ENCODE measurements around the gene LRIF1.
"Not testable (repeated sequence)": the region's sequence is repeated elsewhere in the genome, so short reads cannot be mapped to it uniquely, and the experiment has no call there.

LRIF1 gene

GRCh38 chr1:110945626-110946025 lies 18.1 kb downstream of the LRIF1 start:
- Histone ChIP-seq H3K27me3 (ENCODE audit: control insufficient read depth, insufficient read depth, low read length) (no peaks in the 10 kb centered on the region), H3K36me3 (ENCODE audit: control insufficient read depth, low read depth, low read length) (peaks cover 17% of the 10 kb centered on the region), H3K27ac (ENCODE audit: low read length) (no peak overlapping the region), H3K4me3 (ENCODE audit: low read length) (no peak overlapping the region), H3K9ac (ENCODE audit: low read length) (no peak overlapping the region), H3K9me3 (ENCODE audit: control insufficient read depth, low read depth, low read length) (no peaks in the 10 kb centered on the region), H3K4me1 (ENCODE audit: control insufficient read depth, low read depth, low read length) (no peaks in the 10 kb centered on the region)

- Histone ChIP-seq H3K27ac (ENCODE audit: low read length) (no peak overlapping the region), H3K4me1 (ENCODE audit: control insufficient read depth, low read depth, low read length) (no peaks in the 10 kb centered on the region), H3K9me3 (ENCODE audit: control insufficient read depth, low read depth, low read length) (no peaks in the 10 kb centered on the region), H3K4me3 (ENCODE audit: low read length) (no peak overlapping the region), H3K36me3 (ENCODE audit: control insufficient read depth, low read depth, low read length) (peaks cover 10% of the 10 kb centered on the region), H3K27me3 (ENCODE audit: control insufficient read depth, insufficient read depth, low read length) (no peaks in the 10 kb centered on the region), H3K9ac (ENCODE audit: low read length) (no peak overlapping the region)
Measured at GRCh38 chr1:110944806-110945205, 18.9 kb downstream of the LRIF1 start.

GRCh38 chr1:110936567-110936966 lies 27.2 kb downstream of the LRIF1 start:
- H3K27ac ChIP-seq (ENCODE audit: low read length) = no peak overlapping the region
- no peak overlapping the region for H3K4me3 ChIP-seq (ENCODE audit: low read length)
- no peaks in the 10 kb centered on the region for H3K27me3 ChIP-seq (ENCODE audit: control insufficient read depth, insufficient read depth, low read length)

GRCh38 chr1:110931097-110931496 lies 32.6 kb downstream of the LRIF1 start:
- H3K9me3 ChIP-seq (ENCODE audit: control insufficient read depth, low read depth, low read length); H3K4me3 ChIP-seq (ENCODE audit: low read length); H3K27ac ChIP-seq (ENCODE audit: low read length); H3K4me1 ChIP-seq (ENCODE audit: control insufficient read depth, low read depth, low read length); H3K27me3 ChIP-seq (ENCODE audit: control insufficient read depth, insufficient read depth, low read length); H3K36me3 ChIP-seq (ENCODE audit: control insufficient read depth, low read depth, low read length); H3K9ac ChIP-seq (ENCODE audit: low read length): not testable (repeated sequence)

More at GRCh38 chr1:110936567-110936966, 27.2 kb downstream of the LRIF1 start:
- no peaks in the 10 kb centered on the region for H3K36me3 ChIP-seq (ENCODE audit: control insufficient read depth, low read depth, low read length)
- no peaks in the 10 kb centered on the region for H3K4me1 ChIP-seq (ENCODE audit: control insufficient read depth, low read depth, low read length)
- H3K9ac ChIP-seq (ENCODE audit: low read length) = no peak overlapping the region
- H3K9me3 ChIP-seq (ENCODE audit: control insufficient read depth, low read depth, low read length) = peaks cover 19% of the 10 kb centered on the region

- no peak overlapping the region for H3K27ac ChIP-seq (ENCODE audit: low read length)
- no peaks in the 10 kb centered on the region for H3K27me3 ChIP-seq (ENCODE audit: control insufficient read depth, insufficient read depth, low read length)
- H3K36me3 ChIP-seq (ENCODE audit: control insufficient read depth, low read depth, low read length) = no peaks in the 10 kb centered on the region
- no peaks in the 10 kb centered on the region for H3K4me1 ChIP-seq (ENCODE audit: control insufficient read depth, low read depth, low read length)
- H3K4me3 ChIP-seq (ENCODE audit: low read length) = no peak overlapping the region
- H3K9ac ChIP-seq (ENCODE audit: low read length) = no peak overlapping the region
- H3K9me3 ChIP-seq (ENCODE audit: control insufficient read depth, low read depth, low read length) = peaks cover 2% of the 10 kb centered on the region
Measured at GRCh38 chr1:110928904-110929303, 34.8 kb downstream of the LRIF1 start.

GRCh38 chr1:110928191-110928590 lies 35.5 kb downstream of the LRIF1 start:
- Histone ChIP-seq H3K27me3 (ENCODE audit: control insufficient read depth, insufficient read depth, low read length) (no peaks in the 10 kb centered on the region), H3K4me3 (ENCODE audit: low read length) (no peak overlapping the region), H3K9ac (ENCODE audit: low read length) (no peak overlapping the region), H3K9me3 (ENCODE audit: control insufficient read depth, low read depth, low read length) (peaks cover 5% of the 10 kb centered on the region), H3K4me1 (ENCODE audit: control insufficient read depth, low read depth, low read length) (no peaks in the 10 kb centered on the region), H3K36me3 (ENCODE audit: control insufficient read depth, low read depth, low read length) (no peaks in the 10 kb centered on the region), H3K27ac (ENCODE audit: low read length) (no peak overlapping the region)

- no peaks in the 10 kb centered on the region for H3K4me1 ChIP-seq (ENCODE audit: control insufficient read depth, low read depth, low read length)
- H3K27ac ChIP-seq (ENCODE audit: low read length) = no peak overlapping the region
- no peaks in the 10 kb centered on the region for H3K27me3 ChIP-seq (ENCODE audit: control insufficient read depth, insufficient read depth, low read length)
- H3K9ac ChIP-seq (ENCODE audit: low read length) = no peak overlapping the region
- peaks cover 5% of the 10 kb centered on the region for H3K9me3 ChIP-seq (ENCODE audit: control insufficient read depth, low read depth, low read length)
- H3K36me3 ChIP-seq (ENCODE audit: control insufficient read depth, low read depth, low read length) = no peaks in the 10 kb centered on the region
- H3K4me3 ChIP-seq (ENCODE audit: low read length) = no peak overlapping the region
Measured at GRCh38 chr1:110927484-110928075, 36.1 kb downstream of the LRIF1 start.

- Histone ChIP-seq H3K27ac (ENCODE audit: low read length) (no peak overlapping the region), H3K9me3 (ENCODE audit: control insufficient read depth, low read depth, low read length) (peaks cover 5% of the 10 kb centered on the region), H3K4me1 (ENCODE audit: control insufficient read depth, low read depth, low read length) (no peaks in the 10 kb centered on the region), H3K4me3 (ENCODE audit: low read length) (no peak overlapping the region), H3K9ac (ENCODE audit: low read length) (no peak overlapping the region), H3K36me3 (ENCODE audit: control insufficient read depth, low read depth, low read length) (no peaks in the 10 kb centered on the region), H3K27me3 (ENCODE audit: control insufficient read depth, insufficient read depth, low read length) (no peaks in the 10 kb centered on the region)
Measured at GRCh38 chr1:110921953-110922352, 41.8 kb downstream of the LRIF1 start.

- H3K9me3 ChIP-seq (ENCODE audit: control insufficient read depth, low read depth, low read length) = no peaks in the 10 kb centered on the region
- no peaks in the 10 kb centered on the region for H3K36me3 ChIP-seq (ENCODE audit: control insufficient read depth, low read depth, low read length)
- H3K27ac ChIP-seq (ENCODE audit: low read length) = no peak overlapping the region
- no peak overlapping the region for H3K9ac ChIP-seq (ENCODE audit: low read length)
- no peaks in the 10 kb centered on the region for H3K4me1 ChIP-seq (ENCODE audit: control insufficient read depth, low read depth, low read length)
- no peak overlapping the region for H3K4me3 ChIP-seq (ENCODE audit: low read length)
- no peaks in the 10 kb centered on the region for H3K27me3 ChIP-seq (ENCODE audit: control insufficient read depth, insufficient read depth, low read length)
Measured at GRCh38 chr1:110918016-110918415, 45.7 kb downstream of the LRIF1 start.

GRCh38 chr1:110916669-110917306 lies 46.9 kb downstream of the LRIF1 start:
- no peak overlapping the region for H3K27ac ChIP-seq (ENCODE audit: low read length)
- H3K36me3 ChIP-seq (ENCODE audit: control insufficient read depth, low read depth, low read length) = no peaks in the 10 kb centered on the region
- no peaks in the 10 kb centered on the region for H3K9me3 ChIP-seq (ENCODE audit: control insufficient read depth, low read depth, low read length)
- no peaks in the 10 kb centered on the region for H3K27me3 ChIP-seq (ENCODE audit: control insufficient read depth, insufficient read depth, low read length)
- no peak overlapping the region for H3K9ac ChIP-seq (ENCODE audit: low read length)
- H3K4me3 ChIP-seq (ENCODE audit: low read length) = no peak overlapping the region
- H3K4me1 ChIP-seq (ENCODE audit: control insufficient read depth, low read depth, low read length) = no peaks in the 10 kb centered on the region

- H3K9me3 ChIP-seq (ENCODE audit: control insufficient read depth, low read depth, low read length) = no peaks in the 10 kb centered on the region
- H3K9ac ChIP-seq (ENCODE audit: low read length) = no peak overlapping the region
- no peak overlapping the region for H3K4me3 ChIP-seq (ENCODE audit: low read length)
Measured at GRCh38 chr1:110916274-110916668, 47.5 kb downstream of the LRIF1 start.

GRCh38 chr1:110915804-110916203 lies 47.9 kb downstream of the LRIF1 start:
- Histone ChIP-seq H3K27ac (ENCODE audit: low read length) (no peak overlapping the region), H3K4me3 (ENCODE audit: low read length) (no peak overlapping the region), H3K9ac (ENCODE audit: low read length) (no peak overlapping the region), H3K9me3 (ENCODE audit: control insufficient read depth, low read depth, low read length) (no peaks in the 10 kb centered on the region), H3K4me1 (ENCODE audit: control insufficient read depth, low read depth, low read length) (no peaks in the 10 kb centered on the region), H3K36me3 (ENCODE audit: control insufficient read depth, low read depth, low read length) (no peaks in the 10 kb centered on the region), H3K27me3 (ENCODE audit: control insufficient read depth, insufficient read depth, low read length) (no peaks in the 10 kb centered on the region)

More at GRCh38 chr1:110916274-110916668, 47.5 kb downstream of the LRIF1 start:
- no peaks in the 10 kb centered on the region for H3K4me1 ChIP-seq (ENCODE audit: control insufficient read depth, low read depth, low read length)
- no peaks in the 10 kb centered on the region for H3K36me3 ChIP-seq (ENCODE audit: control insufficient read depth, low read depth, low read length)
- H3K27me3 ChIP-seq (ENCODE audit: control insufficient read depth, insufficient read depth, low read length) = no peaks in the 10 kb centered on the region
- H3K27ac ChIP-seq (ENCODE audit: low read length) = no peak overlapping the region

All from iPS-18a (cell line).